H1 (cell line): ENCODE measurements around the gene ZNF454. TPM values are rescaled to one million over a fixed set of nuclear protein-coding genes. Genes with fewer than 3 reads are reported as not detected.

ENCODE experiments used
- CBX8 ChIP-seq: fragments of 300-800, 300-1000 bp; sonication (generic); IDR thresholded peaks from 2 replicates; pipeline ENCODE4 v1.7.1; 2016; ENCODE audit warnings: low read depth, low read length, borderline replicate concordance
- CHD7 ChIP-seq: fragments of 300-600 bp; sonication (generic); IDR thresholded peaks from 2 replicates; pipeline ENCODE4 v1.7.1; 2012; ENCODE audit warnings: low read length, moderate library complexity, mild to moderate bottlenecking, inconsistent platforms; ENCODE audit not compliant: insufficient replicate concordance
- EZH2 ChIP-seq: fragments of 200-600 bp; sonication (generic); IDR thresholded peaks from 2 replicates; pipeline ENCODE4 v1.7.1; 2012; ENCODE audit warnings: low read depth, mild to moderate bottlenecking, moderate library complexity, low read length, inconsistent platforms; ENCODE audit not compliant: severe bottlenecking
- GABPA ChIP-seq: IDR thresholded peaks from 2 replicates; pipeline ENCODE4 v1.6.1; 2011; ENCODE audit warnings: mild to moderate bottlenecking, low read length, moderate library complexity, borderline replicate concordance; ENCODE audit not compliant: insufficient read depth
- HDAC6 ChIP-seq: IDR thresholded peaks from one replicate; pipeline ENCODE4 v1.7.1; 2012; ENCODE audit warnings: low read depth, mild to moderate bottlenecking, inconsistent platforms, low read length, moderate library complexity
- KDM1A ChIP-seq: fragments of 200-600, 300-600 bp; sonication (generic); IDR thresholded peaks from 2 replicates; pipeline ENCODE4 v1.7.1; 2016; ENCODE audit warnings: mild to moderate bottlenecking, low read length, borderline replicate concordance
- SIRT6 ChIP-seq: IDR thresholded peaks from one replicate; pipeline ENCODE4 v1.7.1; 2012; ENCODE audit warnings: low read length, inconsistent platforms
- SP1 ChIP-seq: IDR thresholded peaks from 2 replicates; pipeline ENCODE4 v1.6.1; 2011; ENCODE audit warnings: low read depth, low read length
- SP4 ChIP-seq: IDR thresholded peaks from 2 replicates; pipeline ENCODE4 v1.6.1; 2012; ENCODE audit warnings: low read length, inconsistent platforms
- polyA plus RNA-seq, 7 experiments: library from polyadenylated mRNA; depleted of rRNA in 3 of 7; stranded (reverse) in 5 of 7; unstranded in 2 of 7; fragments of >200 nt in 5 of 7; fragments of 200-250 nt in 2 of 7; gene quantifications; 1 replicate in 5 of 7; 2 replicates in 1 of 7; 4 replicates in 1 of 7; pipeline versions ENCODE4 v1.2.1 to v1.2.3, GENCODE V29; 2011 to 2013; ENCODE audit warnings: missing spikeins in 2 of 7, mixed read lengths in 2 of 7
- total RNA-seq: library from RNA; stranded (reverse); fragmentation: NEBNext Ultra II Directional; extraction: Animal tissue kit (Norgen Biotek cat#: 25700); gene quantifications from 2 replicates; pipeline ENCODE4 v1.2.1, GENCODE V29; 2021

ZNF454 gene
- total and polyA plus RNA-seq, 2 of the 8 experiments (the other 6 are each of a cell fraction or from before 2014, with no cell fraction given): 0.33 to 1.2 TPM

- TF ChIP-seq CHD7 (no peak), KDM1A (no peak), GABPA (0 out of 2 replicates have a peak, but pooled peaks have one; percentile 24), SP1 (no peak), SP4 (no peak), CBX8 (no peak), SIRT6 (no peak), EZH2 (no peak), HDAC6 (no peak)
- TF ChIP-seq, all 59 proteins: peak for 12
Observed at GRCh38 chr5:178895615-178896571, 45.1 kb upstream of the ZNF454 start, which contains the start of gene ZFP2 (continued).
